Breast epithelium (tissue), 4 donors: Measurements from ENCODE around the gene KIAA2012. TPM values are rescaled to one million over a fixed set of nuclear protein-coding genes. Genes with fewer than 3 reads are reported as not detected.

Experiments used
- DNase-seq, 2 donors: peaks; one replicate each; pipeline ENCODE4 v3.0.0-alpha.2; 2019; ENCODE audit warnings: low spot score in 2 of 2
- H3K27ac ChIP-seq, 2 donors: fragments of 200-600 bp; sonication (generic) in 1 of 2; one replicate each; pipeline ENCODE4 v1.5.1; 2016 to 2019; ENCODE audit warnings: mild to moderate bottlenecking in 1 of 2
- H3K27me3 ChIP-seq, 2 donors: fragments of 200-600 bp; sonication (generic) in 1 of 2; one replicate each; pipeline versions ENCODE4 v1.5.1 to v1.6.0; 2017 to 2019; ENCODE audit warnings: control low read depth in 1 of 2, mild to moderate bottlenecking in 1 of 2
- H3K36me3 ChIP-seq: fragments of 200-600 bp; one replicate; pipeline ENCODE4 v1.5.1; 2019
- H3K4me1 ChIP-seq, 2 donors: fragments of 200-600 bp; sonication (generic); one replicate each; pipeline ENCODE4 v1.5.1; 2016 to 2019; ENCODE audit warnings: control low read depth in 1 of 2
- H3K4me3 ChIP-seq, 3 donors: fragments of 200-600 bp; sonication (generic); 1 replicate in 2 of 3; 2 replicates in 1 of 3; pipeline ENCODE4 v1.5.1; 2016 to 2019; ENCODE audit warnings: mild to moderate bottlenecking in 3 of 3, moderate library complexity in 2 of 3
- H3K9me3 ChIP-seq, 2 donors: fragments of 200-600 bp; sonication (generic) in 1 of 2; one replicate each; pipeline ENCODE4 v1.5.1; 2016 to 2019; ENCODE audit warnings: control low read depth in 1 of 2
- POLR2A ChIP-seq: fragments of 450-650 bp; IDR thresholded peaks from one replicate; pipeline ENCODE4 v1.6.1; 2016; ENCODE audit warnings: antibody characterized with exemption, mild to moderate bottlenecking, moderate library complexity
- POLR2AphosphoS5 ChIP-seq, 3 donors: sonication (generic); formaldehyde crosslinking; IDR thresholded peaks; one replicate each; pipeline ENCODE4 v1.6.1; 2017; ENCODE audit warnings: antibody characterized with exemption in 3 of 3
- intact Hi-C: fragments of 100-400 bp; cut with DNase I; formaldehyde crosslinking; loops from one replicate; pipeline ENCODE4 v1.15.1; 2023; ENCODE audit warnings: low total_unique reads
- total RNA-seq, 3 donors: library from RNA; depleted of rRNA; stranded (reverse); fragments of >200 nt; gene quantifications; one replicate each; pipeline ENCODE4 v1.1.0, GENCODE V29; 2016
- TF ChIP-seq, protein P1 (sequence below), 3 donors: fragments of 450-650 bp; IDR thresholded peaks; one replicate each; pipeline ENCODE4 v1.5.1; 2016 to 2017; ENCODE audit warnings: antibody characterized with exemption in 3 of 3, mild to moderate bottlenecking in 3 of 3, moderate library complexity in 3 of 3

KIAA2012 gene
- total RNA-seq, 3 donors from 2014 or later: not detected

- H3K4me1 ChIP-seq: no peaks in the 10 kb centered on the region
- no peak for DNase-seq
- H3K27me3 ChIP-seq: no peaks in the 10 kb centered on the region
- no peaks in the 10 kb centered on the region for H3K9me3 ChIP-seq
- H3K36me3 ChIP-seq: no peaks in the 10 kb centered on the region
- H3K4me3 ChIP-seq: no peak overlapping the region
- intact Hi-C loops: no loop called here
- H3K27ac ChIP-seq: no peak overlapping the region
- TF ChIP-seq, protein P1, sequence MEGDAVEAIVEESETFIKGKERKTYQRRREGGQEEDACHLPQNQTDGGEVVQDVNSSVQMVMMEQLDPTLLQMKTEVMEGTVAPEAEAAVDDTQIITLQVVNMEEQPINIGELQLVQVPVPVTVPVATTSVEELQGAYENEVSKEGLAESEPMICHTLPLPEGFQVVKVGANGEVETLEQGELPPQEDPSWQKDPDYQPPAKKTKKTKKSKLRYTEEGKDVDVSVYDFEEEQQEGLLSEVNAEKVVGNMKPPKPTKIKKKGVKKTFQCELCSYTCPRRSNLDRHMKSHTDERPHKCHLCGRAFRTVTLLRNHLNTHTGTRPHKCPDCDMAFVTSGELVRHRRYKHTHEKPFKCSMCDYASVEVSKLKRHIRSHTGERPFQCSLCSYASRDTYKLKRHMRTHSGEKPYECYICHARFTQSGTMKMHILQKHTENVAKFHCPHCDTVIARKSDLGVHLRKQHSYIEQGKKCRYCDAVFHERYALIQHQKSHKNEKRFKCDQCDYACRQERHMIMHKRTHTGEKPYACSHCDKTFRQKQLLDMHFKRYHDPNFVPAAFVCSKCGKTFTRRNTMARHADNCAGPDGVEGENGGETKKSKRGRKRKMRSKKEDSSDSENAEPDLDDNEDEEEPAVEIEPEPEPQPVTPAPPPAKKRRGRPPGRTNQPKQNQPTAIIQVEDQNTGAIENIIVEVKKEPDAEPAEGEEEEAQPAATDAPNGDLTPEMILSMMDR (IDR thresholded peaks at IDR 0.05): no peak
- no peak for TF ChIP-seq POLR2A
- no peak for TF ChIP-seq POLR2AphosphoS5 (IDR thresholded peaks at IDR 0.05)
Observed at GRCh38 chr2:202172439-202173211, 99.6 kb downstream of the KIAA2012 start.

DNA sequence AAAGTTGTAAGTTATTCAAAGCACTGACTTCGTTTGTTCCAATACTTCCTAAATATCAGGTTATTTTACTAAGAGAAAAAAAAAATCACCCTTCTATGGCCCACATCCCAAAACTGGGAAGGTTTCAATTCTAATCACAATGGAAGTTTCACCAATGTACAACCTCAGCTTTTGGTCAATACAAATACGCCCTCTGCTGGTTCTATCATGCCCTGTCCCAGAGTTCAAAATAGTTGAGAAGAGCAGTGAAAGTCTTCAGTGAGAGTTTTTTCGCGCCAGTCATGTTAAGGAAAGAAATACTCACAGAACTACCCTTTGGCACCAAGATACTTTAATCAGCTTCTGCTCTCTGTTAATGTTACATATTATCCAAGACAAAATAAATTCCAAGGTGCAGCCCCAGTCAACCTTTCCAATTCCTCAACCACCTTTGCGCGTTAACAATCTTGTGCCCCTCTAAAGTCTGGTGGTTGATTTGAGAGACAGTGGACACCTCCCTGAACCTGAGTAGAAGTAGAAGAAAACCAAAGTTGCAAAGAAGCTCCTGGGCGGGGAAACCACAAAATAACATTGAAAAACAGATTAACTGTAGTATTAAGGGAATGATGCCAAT lies 105.4 kb downstream of the KIAA2012 start:
- intact Hi-C loops: no loop called here
- no peaks in the 10 kb centered on the region for H3K36me3 ChIP-seq
- peak in 1 of 2 donors; percentile 49 for DNase-seq

GRCh38 chr2:202184557-202184956 lies 111.5 kb downstream of the KIAA2012 start:
- TF ChIP-seq POLR2A (no peak), POLR2AphosphoS5 (IDR thresholded peaks at IDR 0.05) (no peak)
- TF ChIP-seq, protein P1 (IDR thresholded peaks at IDR 0.05): no peak
- Histone ChIP-seq H3K36me3 (no peaks in the 10 kb centered on the region), H3K4me1 (no peaks in the 10 kb centered on the region), H3K27ac (no peak overlapping the region), H3K27me3 (no peaks in the 10 kb centered on the region), H3K9me3 (no peaks in the 10 kb centered on the region), H3K4me3 (no peak overlapping the region)
- intact Hi-C loops: no loop called here
- no peak for DNase-seq

More for the DNA sequence above, 105.4 kb downstream of the KIAA2012 start:
- Histone ChIP-seq H3K9me3 (no peaks in the 10 kb centered on the region), H3K27ac (no peak overlapping the region), H3K4me1 (no peaks in the 10 kb centered on the region), H3K27me3 (no peaks in the 10 kb centered on the region), H3K4me3 (no peak overlapping the region)
- TF ChIP-seq, protein P1 (IDR thresholded peaks at IDR 0.05): peak; percentile 86 to 92 (median 86)
- TF ChIP-seq POLR2A (no peak), POLR2AphosphoS5 (IDR thresholded peaks at IDR 0.05) (peak in 1 of 3 donors; percentile 27)

- Histone ChIP-seq H3K27me3 (no peaks in the 10 kb centered on the region), H3K9me3 (no peaks in the 10 kb centered on the region), H3K36me3 (no peaks in the 10 kb centered on the region), H3K4me3 (no peak overlapping the region), H3K4me1 (no peaks in the 10 kb centered on the region), H3K27ac (no peak overlapping the region)
- intact Hi-C loops: no loop called here
- TF ChIP-seq, protein P1 (IDR thresholded peaks at IDR 0.05): no peak
- TF ChIP-seq POLR2A (no peak), POLR2AphosphoS5 (IDR thresholded peaks at IDR 0.05) (no peak)
- no peak for DNase-seq
Observed at GRCh38 chr2:202185156-202185555, 112.1 kb downstream of the KIAA2012 start.

DNA sequence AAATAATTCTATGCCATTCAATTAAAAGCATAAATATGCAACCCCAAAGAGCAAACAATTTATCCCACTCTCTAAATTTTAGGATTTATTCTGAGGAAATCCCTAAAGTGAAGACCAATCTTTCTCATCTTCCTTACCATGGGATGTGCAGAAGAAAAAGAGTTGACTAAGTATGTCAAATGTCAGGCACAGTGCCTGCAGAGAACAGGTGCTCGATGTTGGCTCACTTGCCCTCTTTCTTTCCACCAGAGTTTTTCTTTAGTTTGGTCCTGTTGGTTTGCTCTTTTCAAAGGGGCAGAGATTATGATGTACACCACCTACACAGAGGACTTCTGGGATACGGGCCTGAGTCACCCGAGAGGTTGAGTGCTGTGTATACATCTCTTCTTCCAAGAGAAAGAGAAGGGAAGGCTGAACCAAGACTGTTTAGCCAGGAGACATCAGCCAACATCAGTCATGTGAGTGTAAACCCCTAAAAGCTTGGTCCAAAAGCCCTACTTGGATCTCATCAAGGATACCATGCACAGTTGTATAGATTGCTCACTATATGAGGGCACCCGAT lies 113.7 kb downstream of the KIAA2012 start:
- no peaks in the 10 kb centered on the region for H3K9me3 ChIP-seq
- no peak for DNase-seq
- no peaks in the 10 kb centered on the region for H3K36me3 ChIP-seq
- no peaks in the 10 kb centered on the region for H3K4me1 ChIP-seq
- no peaks in the 10 kb centered on the region for H3K27me3 ChIP-seq
- intact Hi-C loops: no loop called here
- no peak overlapping the region for H3K27ac ChIP-seq
- no peak for TF ChIP-seq POLR2AphosphoS5 (IDR thresholded peaks at IDR 0.05)
- no peak for TF ChIP-seq POLR2A
- TF ChIP-seq, protein P1 (IDR thresholded peaks at IDR 0.05): no peak
- H3K4me3 ChIP-seq: no peak overlapping the region
